OCI-LY7 (cell line): ENCODE results near the gene DCLK1.

Experiments used
- CTCF ChIP-seq: fragments of 200-600 bp; sonication (generic); conservative IDR thresholded peaks from 2 replicates; pipeline ENCODE4 v1.5.1; 2014; ENCODE audit warnings: mild to moderate bottlenecking, antibody characterized with exemption, low read length, moderate library complexity, mixed read lengths
- EZH2phosphoT487 ChIP-seq: fragments of 200-600 bp; sonication (generic); IDR thresholded peaks from 2 replicates; pipeline ENCODE4 v1.6.1; 2018; ENCODE audit warnings: low read depth, borderline replicate concordance, mild to moderate bottlenecking, mixed run types, antibody characterized with exemption, low read length, moderate library complexity, mixed read lengths

GRCh38 chr13:35808846-35809245 lies 322.3 kb downstream of the DCLK1 start:
- TF ChIP-seq CTCF: no peak
- no peak for TF ChIP-seq EZH2phosphoT487
